ENCODE data around the gene LYPD5.

DNA sequence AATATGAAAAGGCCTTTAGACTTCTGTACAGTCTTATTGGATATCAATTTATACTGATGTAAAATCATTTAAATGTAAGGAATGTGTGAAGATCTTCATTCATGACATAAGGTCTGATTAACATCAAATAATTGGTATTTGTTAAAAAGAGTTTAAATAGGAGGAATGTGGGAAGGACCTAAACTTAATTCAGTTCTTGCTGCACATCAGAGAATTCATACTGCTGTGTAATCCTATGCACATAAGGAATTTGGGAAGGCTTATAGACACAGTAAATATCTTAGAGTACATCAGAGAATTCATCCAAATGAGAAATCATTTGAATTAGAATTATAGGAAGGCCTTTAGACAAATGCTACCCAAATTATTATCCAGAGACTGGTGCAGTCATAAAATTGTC lies 46.6 kb upstream of the LYPD5 start:
- TF ChIP-seq EZH2phosphoT487 (IDR thresholded peaks at IDR 0.05; ENCODE audit: insufficient read depth, low read depth) (no peak), EZH2 (IDR thresholded peaks at IDR 0.05; ENCODE audit: insufficient read depth, poor library complexity, severe bottlenecking) (no peak)

All from GM23248 (cell line).